CD4-positive, alpha-beta T cell treated with Interleukin-21 for 1 hour (primary cell): ENCODE measurements around the gene ART5.

Source experiments
- DNase-seq: peaks from one replicate; pipeline ENCODE4 v3.0.0-alpha.2; 2020

The ART5 gene, protein sequence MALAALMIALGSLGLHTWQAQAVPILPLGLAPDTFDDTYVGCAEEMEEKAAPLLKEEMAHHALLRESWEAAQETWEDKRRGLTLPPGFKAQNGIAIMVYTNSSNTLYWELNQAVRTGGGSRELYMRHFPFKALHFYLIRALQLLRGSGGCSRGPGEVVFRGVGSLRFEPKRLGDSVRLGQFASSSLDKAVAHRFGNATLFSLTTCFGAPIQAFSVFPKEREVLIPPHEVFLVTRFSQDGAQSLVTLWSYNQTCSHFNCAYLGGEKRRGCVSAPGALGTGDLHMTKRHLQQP

DNA sequence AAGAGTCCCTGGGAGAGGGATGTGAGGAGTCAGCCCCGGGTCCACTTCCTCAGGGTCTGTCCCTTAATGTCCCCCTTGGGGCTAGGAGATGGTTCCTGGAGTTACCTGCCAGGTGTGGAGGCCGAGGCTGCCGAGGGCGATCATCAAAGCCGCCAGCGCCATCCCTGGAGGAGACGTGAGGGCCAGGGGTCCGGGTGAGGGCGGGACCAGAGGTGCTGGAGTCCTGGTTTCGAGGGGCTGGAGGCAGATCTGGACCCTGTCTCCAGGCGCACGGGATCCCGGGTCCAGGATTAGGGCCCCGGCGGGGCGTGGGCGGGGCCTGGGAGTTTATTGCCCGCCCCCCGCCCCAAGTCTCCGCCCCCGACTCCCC, at the start of gene ART5:
TSS of gene ART5 (minus strand) at position 292 of the 370 bp plus-strand sequence. CDS start at position 162, 130 bp downstream.
- DNase-seq, result no peak

DNA sequence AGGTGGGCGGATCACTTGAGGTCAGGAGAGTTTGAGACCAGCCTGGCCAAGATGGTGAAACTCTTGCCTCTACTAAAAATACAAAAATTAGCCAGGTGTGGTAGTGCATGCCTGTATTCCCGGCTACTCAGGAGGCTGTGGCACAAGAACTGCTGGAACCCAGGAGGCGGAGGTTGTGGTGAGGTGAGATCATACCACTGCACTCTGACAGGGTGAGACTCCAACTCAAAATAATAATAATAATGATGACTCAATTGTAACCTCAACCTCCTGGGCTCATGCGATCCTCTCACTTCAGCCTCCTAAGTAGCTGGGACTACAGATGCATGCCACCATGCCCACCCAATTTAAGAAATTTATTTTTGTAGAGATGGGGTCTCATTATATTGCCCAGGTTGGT, 45.0 kb upstream of the ART5 start:
- no peak for DNase-seq

DNA sequence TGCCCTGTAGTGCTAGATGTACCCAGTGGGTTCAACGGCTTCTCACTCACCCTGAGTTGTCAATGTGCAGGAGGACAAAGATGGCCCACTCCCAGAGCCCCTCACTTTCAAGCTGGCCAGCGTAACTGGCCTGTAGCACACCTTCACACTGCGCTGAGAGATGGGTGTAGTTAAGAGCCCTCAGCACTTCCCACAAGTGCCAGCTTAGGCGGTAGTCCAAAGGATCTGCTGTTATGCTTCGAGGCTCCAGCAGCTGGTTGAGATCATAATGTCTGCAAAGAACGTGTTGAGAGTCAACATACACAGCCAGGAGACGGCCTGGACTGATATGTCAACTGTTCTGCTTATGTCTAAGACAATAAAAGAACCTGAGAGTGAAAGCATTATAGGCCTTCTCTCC, 44.1 kb upstream of the ART5 start:
- no peak for DNase-seq

DNA sequence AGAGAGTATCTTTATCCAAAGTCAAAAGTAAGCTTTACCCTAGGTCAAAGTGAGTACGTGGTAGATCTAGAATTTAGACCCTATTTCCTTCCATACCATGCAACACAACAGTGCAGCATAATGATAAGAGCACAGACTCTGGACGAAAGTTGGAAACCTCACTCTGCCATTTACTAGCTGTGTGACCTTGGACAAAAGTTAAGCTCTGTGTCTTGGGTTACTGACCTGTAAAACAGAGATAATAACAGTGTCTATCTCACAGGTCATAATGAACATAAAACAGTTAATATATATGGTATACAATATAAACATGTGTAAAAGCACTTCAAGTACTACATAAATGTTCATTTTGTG, 43.0 kb upstream of the ART5 start:
- DNase-seq, result no peak

DNA sequence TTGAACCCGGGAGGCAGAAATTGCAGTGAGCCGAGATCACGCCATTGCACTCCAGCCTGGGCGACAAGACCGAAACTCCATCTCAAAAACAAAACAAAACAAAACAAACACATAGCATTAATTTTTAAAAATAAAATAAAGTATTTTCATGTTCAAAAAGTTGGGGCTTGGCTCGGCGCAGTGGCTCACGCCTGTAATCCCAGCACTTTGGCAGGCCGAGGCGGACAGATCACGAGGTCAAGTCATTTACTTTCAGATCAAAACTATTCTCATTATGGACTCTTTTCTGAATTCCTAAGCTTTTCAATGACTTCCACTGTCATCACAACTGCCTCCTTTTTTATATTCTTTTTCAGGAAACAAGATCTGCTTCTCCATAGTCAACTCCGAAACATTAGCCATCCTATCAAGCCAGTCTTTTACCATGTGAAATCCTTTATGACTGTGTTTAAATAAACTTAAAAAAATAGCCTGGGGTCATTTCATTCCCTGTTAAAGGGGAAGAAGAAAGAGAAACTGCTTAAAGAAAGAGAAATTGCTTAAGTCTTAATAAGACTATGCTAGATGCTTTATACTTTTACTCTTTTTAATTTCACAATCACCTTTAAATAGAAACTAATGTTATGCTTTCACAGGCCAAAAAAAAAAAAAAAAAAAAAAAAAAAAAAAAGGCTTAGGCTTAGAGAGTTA, 42.5 kb upstream of the ART5 start:
- no peak for DNase-seq

DNA sequence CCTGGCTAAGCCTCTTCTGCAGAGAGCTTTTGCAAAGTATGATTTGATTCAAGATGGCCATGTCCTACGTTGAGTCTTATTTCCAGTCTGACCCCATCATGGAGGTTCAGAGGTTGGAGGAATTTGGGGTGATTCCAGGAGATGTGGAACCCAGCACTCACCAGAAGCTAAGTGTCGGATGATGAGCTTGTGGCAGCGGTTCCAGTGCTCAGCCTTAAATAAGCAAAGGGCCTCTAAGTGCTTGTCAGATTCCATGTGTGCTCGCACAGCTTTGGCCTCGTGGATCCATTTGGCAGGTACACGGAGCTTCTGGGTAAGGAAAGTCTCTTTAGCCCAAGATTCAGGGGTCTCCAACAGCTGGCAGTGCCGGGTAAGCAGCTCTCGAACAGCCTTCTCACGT, 41.2 kb upstream of the ART5 start:
- DNase-seq, result no peak

DNA sequence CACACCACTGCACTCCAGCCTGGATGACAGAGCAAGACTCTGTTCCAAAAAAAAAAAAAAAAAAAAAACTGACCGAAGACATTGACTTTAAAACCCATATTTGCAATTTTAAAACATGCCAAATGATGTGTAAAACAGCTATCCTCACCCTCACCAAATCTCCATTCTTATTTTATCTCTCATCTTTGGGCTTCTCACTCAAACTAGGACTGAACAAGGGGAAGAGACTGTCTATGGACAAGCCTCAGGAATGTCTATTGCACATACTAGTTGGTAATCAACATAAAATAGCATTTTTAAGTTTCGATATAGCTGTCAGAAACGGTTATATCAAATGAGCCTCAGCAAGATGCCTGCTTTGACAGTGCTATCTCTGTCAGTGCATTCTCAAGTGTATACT, 37.3 kb upstream of the ART5 start:
- DNase-seq, result no peak

DNA sequence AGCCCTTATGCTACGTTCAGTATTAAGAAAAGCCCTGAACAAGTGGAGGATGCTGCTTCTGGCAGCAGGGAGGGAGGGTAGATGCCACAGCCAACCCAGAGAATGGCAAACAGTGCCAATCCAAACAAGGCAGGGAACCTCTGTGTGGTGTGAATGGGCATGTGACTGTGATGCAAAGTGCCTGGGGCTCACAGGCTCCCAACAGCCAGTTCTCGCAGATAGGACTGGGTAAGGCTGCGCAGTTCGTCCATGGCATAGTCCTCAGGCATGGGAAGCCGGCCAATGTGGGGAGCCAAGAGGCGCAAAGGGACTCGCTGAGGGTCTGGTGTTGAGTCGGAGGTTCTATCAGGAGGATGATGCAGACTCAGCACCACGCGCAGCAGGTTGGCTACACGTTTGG, 34.2 kb upstream of the ART5 start:
- no peak for DNase-seq

DNA sequence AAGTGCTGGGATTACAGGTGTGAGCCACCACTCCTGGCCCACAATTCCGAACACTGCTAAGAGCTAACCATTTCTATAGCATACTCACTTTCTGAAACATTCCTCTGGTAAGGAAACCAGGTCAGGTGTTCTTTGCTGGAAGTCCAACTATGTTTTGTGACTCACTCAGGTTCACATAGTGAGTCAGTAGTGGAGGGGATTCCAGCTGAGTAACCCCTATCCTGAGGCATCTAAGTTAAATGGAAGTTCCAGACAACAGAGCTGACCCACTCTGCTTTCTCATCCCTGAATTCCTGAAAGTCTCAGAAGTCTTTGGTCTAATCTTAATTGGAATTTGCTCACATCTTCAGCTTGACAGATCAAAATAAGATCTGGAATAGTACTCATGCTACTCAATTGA, 32.4 kb upstream of the ART5 start:
- DNase-seq, result no peak

DNA sequence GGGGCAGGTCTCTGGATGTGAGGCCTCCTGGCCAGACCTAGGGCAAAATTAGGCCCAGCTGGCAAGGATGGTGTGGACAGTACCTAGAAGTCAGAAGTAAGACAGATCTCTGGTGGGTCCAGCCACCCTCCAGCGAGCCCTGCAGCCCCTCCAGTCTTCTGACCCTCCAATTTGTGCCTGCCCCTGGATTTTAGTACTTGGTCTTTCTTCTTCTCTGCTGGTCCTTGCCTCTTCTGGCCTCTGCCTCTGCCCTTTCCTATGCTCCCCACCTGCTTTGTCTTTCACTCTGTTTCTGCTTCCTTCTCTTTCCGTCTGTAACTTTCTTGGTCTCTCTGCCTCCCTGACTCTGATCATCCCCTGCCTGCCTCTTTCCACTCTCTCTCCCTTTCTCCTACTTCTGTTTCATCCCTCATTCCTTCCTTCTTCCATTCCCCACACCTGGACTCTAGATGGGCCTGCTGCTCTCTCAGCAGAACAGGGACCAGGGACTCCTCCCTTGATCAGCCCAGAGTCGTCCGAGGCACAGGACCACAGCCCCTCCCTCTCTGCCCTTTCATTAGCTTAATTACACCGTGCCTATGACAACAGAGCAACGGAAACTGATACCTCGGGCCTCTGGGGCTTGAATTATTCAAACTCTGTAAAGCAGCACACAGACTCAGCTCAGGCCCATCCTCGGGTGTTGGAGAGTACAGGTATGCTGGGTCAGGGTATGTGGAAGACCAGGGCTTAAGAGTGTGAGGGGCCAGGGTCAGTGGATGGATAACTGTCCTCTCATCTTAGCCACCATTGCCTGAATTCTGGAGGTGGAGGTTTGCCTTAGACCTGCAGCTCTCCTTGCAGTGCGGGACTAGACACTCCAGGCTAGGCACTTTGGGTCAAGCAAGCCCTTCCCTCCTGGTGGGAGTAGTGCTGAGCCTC, 29.8 kb upstream of the ART5 start, which contains the start of gene CHRNA10:
TSS of gene CHRNA10 (minus strand) at position 51 of the 921 bp plus-strand sequence. CDS start 72 bp downstream, outside the sequence.
- DNase-seq, result no peak

DNA sequence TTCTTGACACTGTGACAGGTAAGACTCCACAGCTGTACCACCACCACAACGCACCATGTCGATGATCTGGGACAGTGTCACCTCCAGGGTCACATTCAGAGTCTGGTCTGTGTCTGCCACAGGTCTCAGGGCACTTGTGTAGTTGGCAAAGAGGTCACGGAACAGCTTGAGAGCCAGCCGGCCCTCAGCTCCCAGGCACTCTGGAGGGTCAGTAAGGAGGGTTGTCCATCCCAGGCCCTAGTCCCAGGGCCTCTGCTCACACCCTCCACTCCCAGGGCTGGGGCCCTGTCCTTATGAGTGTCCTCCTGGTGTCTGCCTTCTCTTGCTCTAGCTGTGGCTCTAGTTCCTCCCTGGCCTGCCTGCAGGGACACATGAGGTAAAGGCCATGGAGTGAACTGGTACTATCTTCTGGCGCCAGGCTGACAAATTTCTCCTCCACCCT, 28.0 kb upstream of the ART5 start:
- no peak for DNase-seq

DNA sequence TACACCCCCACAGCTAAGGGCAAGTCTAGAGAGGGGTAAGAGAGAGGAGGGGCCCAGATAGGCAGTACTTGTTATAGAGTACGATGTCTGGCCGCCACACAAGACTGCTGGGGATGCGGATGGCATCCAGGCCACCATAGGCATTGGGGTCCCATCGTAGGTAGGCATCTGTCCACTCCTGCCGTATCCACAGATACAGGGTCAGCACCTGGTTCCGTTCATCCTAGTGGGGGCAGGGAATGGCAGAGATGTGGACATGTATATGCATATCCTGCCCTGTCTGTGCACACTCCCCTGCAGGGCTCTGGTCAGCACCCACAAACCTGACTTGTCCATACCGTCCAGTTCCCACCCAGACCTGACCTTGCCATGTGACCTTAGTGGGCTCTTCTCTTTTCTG, 27.3 kb upstream of the ART5 start:
- DNase-seq, result no peak

DNA sequence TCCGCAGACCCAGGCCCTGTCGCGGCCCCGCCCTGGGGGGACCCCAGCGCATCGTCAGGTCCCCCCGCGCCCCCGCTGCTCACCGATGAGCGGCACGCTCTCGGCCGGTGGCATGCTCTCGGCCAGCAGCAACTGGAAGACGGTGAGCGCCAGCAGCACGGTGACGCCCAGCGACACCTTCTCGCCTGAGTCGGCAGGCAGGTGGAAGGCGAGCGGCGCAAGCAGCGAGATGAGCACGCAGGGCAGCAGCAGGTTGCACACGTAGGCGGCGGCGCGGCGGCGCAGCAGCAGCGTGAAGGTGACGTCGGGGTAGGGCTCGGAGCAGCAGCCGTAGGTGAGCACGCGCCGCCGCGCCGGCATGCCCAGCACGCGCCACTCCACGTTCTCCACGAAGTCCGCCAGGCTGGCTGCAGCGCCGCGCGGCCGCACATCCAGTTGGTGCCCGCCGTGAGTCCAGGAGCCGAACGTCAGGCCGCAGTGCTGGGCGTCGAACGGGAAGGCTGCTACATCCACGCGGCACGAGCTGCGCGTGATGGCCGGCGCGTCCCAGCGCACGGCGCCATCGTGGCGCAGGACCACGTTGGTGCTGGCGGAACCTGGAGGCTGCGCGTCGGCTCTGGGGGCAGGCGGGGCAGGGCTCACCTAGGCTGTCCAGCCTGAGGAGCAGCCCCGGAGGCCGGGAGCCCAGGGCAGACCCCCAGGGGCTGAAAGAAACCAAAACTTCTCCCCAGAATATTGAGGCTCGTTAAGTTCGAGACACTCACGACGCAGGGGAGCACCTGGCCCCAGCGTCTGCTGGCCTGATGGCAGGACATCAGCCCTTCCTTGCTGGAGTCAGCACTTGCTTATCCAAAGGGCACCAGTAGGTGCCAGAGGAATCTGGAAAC, 25.6 kb upstream of the ART5 start:
- DNase-seq, result no peak

DNA sequence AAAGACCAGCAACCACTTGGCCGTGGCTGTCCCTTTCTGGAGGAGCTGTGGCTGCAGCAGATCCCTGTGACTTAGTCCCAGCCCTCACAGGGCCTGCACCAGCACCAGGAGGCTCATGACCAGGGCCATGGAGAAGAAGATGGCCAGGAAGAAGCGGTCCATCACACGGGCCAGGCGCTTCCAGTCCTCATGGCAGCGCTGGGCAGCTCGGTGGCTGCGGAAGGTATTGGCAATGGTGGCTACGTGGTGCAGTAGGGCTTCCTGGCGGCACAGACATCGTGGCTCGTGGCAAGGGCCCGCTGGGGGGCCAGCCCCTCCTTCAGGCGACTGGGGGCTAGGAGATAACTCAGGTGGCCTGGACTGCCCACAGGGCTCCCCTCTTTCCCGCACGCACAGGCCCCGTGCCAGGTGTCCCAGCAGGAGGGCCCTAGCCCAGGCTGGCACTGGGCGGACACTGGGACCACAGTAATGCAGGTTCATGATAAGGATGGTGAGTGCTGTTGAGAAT, 24.3 kb upstream of the ART5 start:
- DNase-seq, result no peak

DNA sequence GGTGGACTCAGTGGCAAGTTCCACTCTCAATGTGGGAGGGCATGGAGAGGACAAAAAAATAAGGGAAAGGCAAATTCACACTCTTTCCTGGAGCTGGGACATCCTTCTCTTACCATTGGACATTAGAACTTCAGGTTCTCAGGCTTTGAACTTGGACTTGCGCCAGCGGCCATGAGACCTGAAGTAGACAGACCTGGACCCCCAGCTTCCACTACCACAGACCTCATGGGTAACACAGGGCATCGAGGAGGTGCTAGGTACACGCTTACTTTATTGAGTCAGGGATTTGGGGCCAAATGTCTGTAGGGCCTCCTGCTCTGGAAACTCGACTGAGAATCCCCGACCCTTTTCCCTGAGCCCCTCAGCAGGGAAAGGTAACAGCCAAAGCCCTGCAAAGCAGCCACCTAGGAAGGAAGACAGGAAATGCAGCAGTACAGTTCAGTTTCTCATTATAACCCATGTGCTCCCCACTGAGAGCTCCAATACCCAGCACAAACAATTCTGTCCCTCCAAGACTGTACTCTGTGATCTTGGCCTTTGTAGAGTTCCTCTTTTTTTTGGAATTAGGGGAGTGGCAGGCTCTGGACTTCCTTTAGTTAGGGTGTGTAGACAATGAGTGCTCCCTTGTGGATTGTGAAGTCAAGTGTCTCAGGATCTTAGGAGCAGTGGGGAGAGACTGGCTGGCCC, 23.7 kb upstream of the ART5 start:
- no peak for DNase-seq

DNA sequence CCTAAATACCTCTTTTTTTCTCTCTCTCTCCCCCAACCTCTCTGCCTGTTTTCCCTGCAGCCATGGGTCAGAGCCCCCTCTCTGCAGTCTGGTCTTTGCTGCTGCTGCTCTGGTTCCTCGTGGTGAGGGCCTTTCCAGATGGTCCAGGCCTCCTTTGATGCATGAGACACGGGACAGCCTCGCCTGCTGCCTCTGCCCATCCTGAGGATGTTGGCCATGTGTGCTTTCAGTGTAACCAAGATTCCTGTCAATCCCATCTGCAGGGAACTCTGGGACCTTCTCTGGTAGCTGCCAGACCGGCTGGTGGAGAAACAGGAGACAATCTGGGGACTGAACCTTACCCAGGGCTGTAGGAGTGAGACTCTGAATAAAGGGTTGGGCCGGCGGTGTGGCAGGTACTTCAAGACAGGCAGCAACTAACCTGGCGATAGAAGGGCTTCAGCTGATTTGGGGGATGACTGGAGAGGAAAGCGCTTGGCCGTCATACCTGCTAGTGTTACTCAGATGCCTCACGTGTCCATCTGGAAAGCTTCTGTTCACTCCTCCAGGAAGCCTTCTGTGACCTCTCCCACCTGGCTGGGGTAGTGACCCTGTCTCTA, 22.3 kb upstream of the ART5 start:
- DNase-seq, result no peak

DNA sequence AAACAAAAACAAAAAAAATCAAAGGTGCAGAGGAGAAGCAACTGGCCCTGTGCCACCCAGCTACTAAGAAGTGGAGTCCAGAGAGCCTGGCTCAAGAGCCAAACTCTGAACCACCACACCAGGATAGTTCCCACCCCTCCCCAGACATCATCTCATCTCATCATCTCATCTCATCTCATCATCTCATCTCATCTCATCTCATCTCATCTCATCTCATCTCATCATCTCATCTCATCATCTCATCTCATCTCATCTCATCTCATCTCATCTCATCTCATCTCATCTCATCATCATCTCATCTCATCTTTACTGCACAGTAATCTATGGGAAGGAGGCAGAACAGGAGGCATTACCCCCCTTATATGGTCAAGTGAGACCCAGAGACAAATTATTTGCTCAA, 21.1 kb upstream of the ART5 start:
- no peak for DNase-seq

DNA sequence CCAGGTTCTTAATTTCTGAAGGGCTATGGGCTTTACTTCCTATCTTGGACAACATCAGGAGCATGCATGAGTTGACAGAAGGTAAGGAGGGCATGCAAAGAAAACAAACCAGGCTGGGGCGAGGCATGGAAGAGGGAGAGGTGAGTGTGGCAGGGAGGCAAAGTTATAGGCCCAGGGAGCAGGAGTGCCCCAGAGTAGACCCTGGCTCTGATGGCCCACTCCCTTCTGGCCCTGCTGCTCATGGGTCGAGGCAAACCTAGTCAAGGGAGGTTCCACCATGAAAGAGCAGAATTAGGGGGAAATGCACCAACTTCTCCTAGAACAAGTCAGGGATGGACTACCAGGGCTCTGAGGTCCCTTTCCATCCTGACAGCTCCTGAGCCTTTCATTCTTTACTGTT, 19.2 kb upstream of the ART5 start:
- DNase-seq, result no peak

DNA sequence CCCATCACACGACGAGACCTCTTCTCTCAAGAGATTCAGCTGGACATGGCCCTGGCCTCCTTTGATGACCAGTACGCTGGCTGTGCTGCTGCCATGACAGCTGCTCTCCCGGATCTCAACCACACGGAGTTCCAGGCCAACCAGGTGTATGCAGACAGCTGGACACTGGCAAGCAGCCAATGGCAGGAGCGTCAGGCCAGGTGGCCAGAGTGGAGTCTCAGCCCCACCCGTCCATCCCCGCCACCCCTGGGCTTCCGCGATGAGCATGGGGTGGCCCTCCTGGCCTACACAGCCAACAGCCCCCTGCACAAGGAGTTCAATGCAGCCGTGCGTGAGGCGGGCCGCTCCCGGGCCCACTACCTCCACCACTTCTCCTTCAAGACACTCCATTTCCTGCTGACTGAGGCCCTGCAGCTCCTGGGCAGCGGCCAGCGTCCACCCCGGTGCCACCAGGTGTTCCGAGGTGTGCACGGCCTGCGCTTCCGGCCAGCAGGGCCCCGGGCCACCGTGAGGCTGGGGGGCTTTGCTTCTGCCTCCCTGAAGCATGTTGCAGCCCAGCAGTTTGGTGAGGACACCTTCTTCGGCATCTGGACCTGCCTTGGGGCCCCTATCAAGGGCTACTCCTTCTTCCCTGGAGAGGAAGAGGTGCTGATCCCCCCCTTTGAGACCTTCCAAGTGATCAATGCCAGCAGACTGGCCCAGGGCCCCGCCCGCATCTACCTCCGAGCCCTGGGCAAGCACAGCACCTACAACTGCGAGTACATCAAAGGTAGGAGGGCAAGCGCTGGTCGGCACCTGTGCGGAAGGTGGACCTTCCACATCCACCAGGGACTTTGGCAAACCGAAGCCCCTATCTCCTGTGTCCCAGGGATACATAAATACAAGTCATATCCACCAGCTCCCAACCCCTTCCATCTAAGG, 18.1 kb upstream of the ART5 start:
- no peak for DNase-seq

DNA sequence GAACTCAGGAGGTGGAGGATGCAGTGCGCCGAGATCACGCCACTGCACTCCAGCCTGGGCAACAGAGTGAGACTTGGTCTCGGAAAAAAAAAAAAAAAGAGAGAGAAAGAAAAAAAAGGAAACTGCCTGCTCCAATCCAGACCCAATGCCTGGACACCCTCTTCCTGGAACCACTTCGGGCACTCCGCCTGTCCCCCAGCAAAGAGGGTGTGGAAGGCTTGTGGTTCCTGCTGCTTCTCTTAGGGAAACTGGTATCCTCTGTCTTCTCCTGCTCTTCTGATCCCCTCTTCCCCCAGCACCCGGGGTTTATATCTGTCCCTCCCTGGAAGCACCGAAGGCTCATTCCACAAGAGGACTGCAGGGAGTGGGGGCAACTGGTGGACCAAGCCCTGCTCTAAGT, 16.5 kb upstream of the ART5 start:
- DNase-seq, result no peak
